ENCODE results near the gene TAAR1. TPM values are rescaled to one million over a fixed set of nuclear protein-coding genes. Genes with fewer than 3 reads are reported as not detected.

The TAAR1 gene
- total RNA-seq, 1 experiment from 2014 or later: not detected

GRCh38 chr6:132648828-132649227 lies 10.2 kb downstream of the TAAR1 start:
- DNase-seq (ENCODE audit: low read depth, low spot score) (no peak), ATAC-seq (no peak)
- no TSS peak for BruUV-seq (replicated peaks)
- H4K20me1 ChIP-seq (ENCODE audit: insufficient read depth): no peaks in the 10 kb centered on the region
- no peak overlapping the region for H3K4me2 ChIP-seq (ENCODE audit: low read length)
- no peaks in the 10 kb centered on the region for H3K27me3 ChIP-seq (ENCODE audit: insufficient read depth, low read length)
- no peak overlapping the region for H3K27ac ChIP-seq (ENCODE audit: low read depth, low read length)
- no peak overlapping the region for H3K9ac ChIP-seq (ENCODE audit: low read length)
- H2AFZ ChIP-seq (ENCODE audit: low read depth, low read length, poor library complexity, severe bottlenecking): no peak overlapping the region
- POLR2A ChIA-PET: no interaction called here
- TF ChIP-seq EGR1 (IDR thresholded peaks at IDR 0.05; ENCODE audit: low read depth) (no peak), POLR2A (IDR thresholded peaks at IDR 0.05; ENCODE audit: borderline replicate concordance, extremely low read depth, insufficient read depth, insufficient read length) (no peak), MAX (IDR thresholded peaks at IDR 0.05) (no peak), CTCF (IDR thresholded peaks at IDR 0.05 in 2 of 3, conservative IDR thresholded peaks at IDR 0.05 in 1 of 3; ENCODE audit: borderline replicate concordance in 1 of 3, insufficient read depth in 1 of 3, low read depth in 2 of 3, low read length in 2 of 3) (no peak), RAD21 (IDR thresholded peaks at IDR 0.05; ENCODE audit: low read depth) (no peak), TCF7L2 (IDR thresholded peaks at IDR 0.05; ENCODE audit: borderline replicate concordance, extremely low read depth, insufficient read depth, insufficient read length) (no peak), SRF (IDR thresholded peaks at IDR 0.05; ENCODE audit: low read depth) (no peak), EZH2phosphoT487 (IDR thresholded peaks at IDR 0.05; ENCODE audit: borderline replicate concordance) (no peak), ELF1 (IDR thresholded peaks at IDR 0.05; ENCODE audit: borderline replicate concordance, low read depth) (no peak), YY1 (IDR thresholded peaks at IDR 0.05; ENCODE audit: extremely low read depth, insufficient replicate concordance, low read depth, low read length) (no peak), ZFX (IDR thresholded peaks at IDR 0.05) (no peak), ATF3 (IDR thresholded peaks at IDR 0.05) (no peak), REST (IDR thresholded peaks at IDR 0.05; ENCODE audit: low read depth) (no peak), CEBPB (IDR thresholded peaks at IDR 0.05; ENCODE audit: low read depth) (no peak), CBX3 (IDR thresholded peaks at IDR 0.05; ENCODE audit: low read depth) (no peak), FOSL1 (IDR thresholded peaks at IDR 0.05; ENCODE audit: low read depth) (no peak), JUND (IDR thresholded peaks at IDR 0.05) (no peak), SP1 (IDR thresholded peaks at IDR 0.05; ENCODE audit: low read depth) (no peak), EZH2 (IDR thresholded peaks at IDR 0.05) (no peak), ZBTB33 (IDR thresholded peaks at IDR 0.05; ENCODE audit: extremely low read depth, insufficient replicate concordance, low read length) (no peak)
- CTCF ChIA-PET: no interaction called here
- RAD21 ChIA-PET (ENCODE audit: low non-redundant PET in 1 of 2, low total read pairs in 2 of 2, uncharacterized antibody in 2 of 2, unreplicated experiment in 2 of 2): no interaction called here
- intact Hi-C loops (cut with micrococcal nuclease): no loop called here
- H3K9me3 ChIP-seq (ENCODE audit: control insufficient read depth in 1 of 2, insufficient read depth in 1 of 2, low read depth in 1 of 2, low read length in 2 of 2): no peaks in the 10 kb centered on the region
- no peaks in the 10 kb centered on the region for H3K4me1 ChIP-seq (ENCODE audit: control insufficient read depth in 1 of 2, insufficient read depth in 2 of 2, low read length in 2 of 2)
- 0 out of 2 replicates have a peak, but pooled peaks cover 3% of the 10 kb centered on the region for H3K9me2 ChIP-seq (ENCODE audit: insufficient read depth)
- H3K79me2 ChIP-seq (ENCODE audit: insufficient read depth, low read length): no peaks in the 10 kb centered on the region
- no peak overlapping the region for H3K4me3 ChIP-seq (replicated peaks in 1 of 2; ENCODE audit: low read depth in 1 of 2, low read length in 2 of 2)
- H3K36me3 ChIP-seq (ENCODE audit: control insufficient read depth in 1 of 2, insufficient read depth in 2 of 2, low read length in 2 of 2): no peaks in the 10 kb centered on the region
